OCI-LY7 (cell line): ENCODE data around the gene KLHL33. TPM values are rescaled to one million over a fixed set of nuclear protein-coding genes. Genes with fewer than 3 reads are reported as not detected.

Experiments
- Bru-seq: library from RNA; stranded (reverse); fragments of 400-500 nt; gene quantifications from one replicate; lab custom pipeline; 2021; lab: Mats Ljungman, UMichigan
- BruChase-seq, 2 experiments: library from RNA; stranded (reverse); fragments of 400-500 nt; gene quantifications; one replicate each; lab custom pipeline; 2021; lab: Mats Ljungman, UMichigan
- BruUV-seq: library from RNA; stranded (reverse); fragments of 400-500 nt; replicated peaks from 2 replicates; lab custom pipeline; 2021; lab: Mats Ljungman, UMichigan
- CTCF ChIA-PET: fragments of 300-600 bp; sonication (Branson Sonifier 250); formaldehyde crosslinking; loops from one replicate; lab custom pipeline; 2022; ENCODE audit warnings: antibody characterized with exemption; ENCODE audit not compliant: unreplicated experiment; lab: Charles Lee
- POLR2A ChIA-PET: fragments of 300-600 bp; sonication (Branson Sonifier 250); formaldehyde crosslinking; loops from one replicate; lab custom pipeline; 2022; ENCODE audit warnings: antibody characterized with exemption; lab: Charles Lee
- DNase-seq: peaks from one replicate; pipeline ENCODE4 v3.0.0-alpha.2; 2015; ENCODE audit warnings: low spot score
- H2AFZ ChIP-seq: fragments of 200-600 bp; sonication (generic), shearing (Covaris generic); 2 replicates; pipeline ENCODE4 v1.6.1; 2014; ENCODE audit warnings: mild to moderate bottlenecking, antibody characterized with exemption, low read length, moderate library complexity
- H3K27ac ChIP-seq: fragments of 200-600 bp; sonication (generic); 2 replicates; pipeline ENCODE4 v1.5.1; 2014; ENCODE audit warnings: mixed run types, low read depth, mild to moderate bottlenecking, moderate library complexity, low read length, inconsistent platforms; ENCODE audit not compliant: poor library complexity, severe bottlenecking
- H3K36me3 ChIP-seq: fragments of 200-600 bp; sonication (generic); 2 replicates; pipeline ENCODE4 v1.6.1; 2014; ENCODE audit warnings: mild to moderate bottlenecking, antibody characterized with exemption, low read length, moderate library complexity, mixed read lengths; ENCODE audit not compliant: insufficient read depth
- H3K4me1 ChIP-seq: fragments of 200-600 bp; sonication (generic); 2 replicates; pipeline ENCODE4 v1.5.1; 2014; ENCODE audit warnings: mild to moderate bottlenecking, low read length; ENCODE audit not compliant: insufficient read depth, poor library complexity, severe bottlenecking
- H3K4me2 ChIP-seq: fragments of 200-600 bp; sonication (generic); 2 replicates; pipeline ENCODE4 v1.6.1; 2014; ENCODE audit warnings: mild to moderate bottlenecking, low read length
- H3K4me3 ChIP-seq: fragments of 200-600 bp; sonication (generic); 2 replicates; pipeline ENCODE4 v1.5.1; 2014; ENCODE audit warnings: mild to moderate bottlenecking, low read depth, low read length; ENCODE audit not compliant: poor library complexity, severe bottlenecking
- H3K79me2 ChIP-seq: fragments of 200-600 bp; sonication (generic); 2 replicates; pipeline ENCODE4 v1.6.1; 2016; ENCODE audit warnings: low read depth, mild to moderate bottlenecking, low read length, moderate library complexity, mixed read lengths; ENCODE audit not compliant: insufficient read depth
- H3K9me2 ChIP-seq: fragments of 200-600 bp; sonication (generic); 2 replicates; pipeline ENCODE4 v1.6.1; 2016; ENCODE audit warnings: mild to moderate bottlenecking, low read length, mixed read lengths; ENCODE audit not compliant: insufficient read depth
- H3K9me3 ChIP-seq: fragments of 200-600 bp; sonication (generic); 2 replicates; pipeline ENCODE4 v1.6.1; 2014; ENCODE audit warnings: mild to moderate bottlenecking, mixed run types, low read length, mixed read lengths
- H4K20me1 ChIP-seq: fragments of 200-600 bp; sonication (generic); 2 replicates; pipeline ENCODE4 v1.6.1; 2014; ENCODE audit warnings: mild to moderate bottlenecking, antibody characterized with exemption, low read length, moderate library complexity, mixed read lengths; ENCODE audit not compliant: insufficient read depth
- EZH2phosphoT487 ChIP-seq: fragments of 200-600 bp; sonication (generic); IDR thresholded peaks from 2 replicates; pipeline ENCODE4 v1.6.1; 2018; ENCODE audit warnings: low read depth, borderline replicate concordance, mild to moderate bottlenecking, mixed run types, antibody characterized with exemption, low read length, moderate library complexity, mixed read lengths
- intact Hi-C: fragments of 100-400 bp; cut with micrococcal nuclease; formaldehyde crosslinking; loops from one replicate; pipeline ENCODE4 v1.10.0; 2022; ENCODE audit not compliant: unreplicated experiment
- long read RNA-seq: library from polyadenylated mRNA; stranded (forward); transcript quantifications from one replicate; pipeline ENCODE4 v2.0.0, GENCODE V29; 2022
- total RNA-seq, 2 experiments: library from RNA; depleted of rRNA in 1 of 2; stranded (reverse); fragments of >200 nt in 1 of 2; shearing (Covaris generic) in 1 of 2; gene quantifications; 2 replicates each; pipeline ENCODE4 v1.2.3, GENCODE V29; 2014 to 2022
- TF ChIP-seq, protein P1 (sequence below): fragments of 200-600 bp; sonication (generic); conservative IDR thresholded peaks from 2 replicates; pipeline ENCODE4 v1.5.1; 2014; ENCODE audit warnings: mild to moderate bottlenecking, antibody characterized with exemption, low read length, moderate library complexity, mixed read lengths

The KLHL33 gene
- total RNA-seq (2014; rRNA removed; shearing (Covaris generic)) (0.08 TPM in 1 of 2 replicates, not detected in the other), total RNA-seq (2022) (0.09 and 0.11 TPM in 2 replicates), Bru-seq, nascent RNA (percentile 20 among the genes with signal in this experiment), BruChase-seq, experiment 1, labeled RNA remaining after a 6-hour chase (percentile 13 among the genes with signal in this experiment), BruChase-seq, experiment 2, labeled RNA remaining after a 2-hour chase (percentile 21 among the genes with signal in this experiment)
- long read RNA-seq, result 0 reads

DNA sequence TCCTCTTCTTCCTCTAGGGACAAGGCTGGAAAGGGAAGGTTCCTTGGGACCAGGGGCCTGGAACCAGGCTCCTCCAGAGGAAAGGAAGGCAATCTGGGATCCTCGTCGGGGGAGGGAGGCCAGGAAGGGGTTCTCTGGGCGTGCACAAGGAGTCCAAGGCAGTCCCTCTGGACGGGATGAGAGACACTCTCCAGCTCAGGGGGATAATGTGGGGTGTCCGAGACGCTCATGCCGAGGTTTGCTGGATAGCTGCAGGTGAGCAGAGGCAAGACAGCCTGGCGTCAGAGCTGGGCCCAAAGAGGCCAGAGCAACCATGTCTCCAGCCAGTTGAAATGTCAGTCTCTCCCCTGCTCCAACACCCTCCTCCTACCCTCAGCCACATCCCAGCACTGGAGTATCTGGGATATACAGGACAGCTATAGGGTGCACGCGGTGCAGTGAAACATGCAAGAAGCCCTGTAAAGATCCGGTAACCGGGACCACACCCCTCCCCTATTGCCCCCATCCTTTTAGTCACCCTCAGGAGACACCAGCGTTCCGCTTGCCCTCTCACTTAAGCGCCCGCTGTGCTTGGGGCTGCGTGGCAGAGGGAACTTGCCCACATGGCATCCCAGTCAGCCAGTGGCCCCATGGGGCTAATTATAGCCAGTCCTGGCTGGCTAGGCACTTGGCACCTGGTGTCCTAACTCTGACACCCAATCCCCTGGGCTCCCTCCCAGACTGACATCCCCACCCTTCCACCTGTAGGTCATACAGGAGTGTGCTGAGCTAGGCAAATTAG is at the start of gene KLHL33:
TSS of gene KLHL33 (minus strand) at position 585 of the 781 bp plus-strand sequence. CDS start at position 230, 355 bp downstream.
- ChIA-PET CTCF (interaction anchor here (0.9 kb wide), 1 partner anchor 20 kb away, joined by 3 read pairs; no protein-coding TSS in a partner anchor), POLR2A (no interaction called here)
- Histone ChIP-seq H3K79me2 (no peaks in the 10 kb centered on the region), H3K4me1 (peaks cover 38% of the 10 kb centered on the region), H3K9me3 (no peaks in the 10 kb centered on the region), H3K27ac (no peak within 1 kb of the TSS), H3K4me3 (no peak within 1 kb of the TSS), H3K36me3 (no peaks in the 10 kb centered on the region), H2AFZ (no peak within 1 kb of the TSS), H3K4me2 (no peak within 1 kb of the TSS), H4K20me1 (no peaks in the 10 kb centered on the region), H3K9me2 (no peaks in the 10 kb centered on the region)
- DNase-seq, result no peak
- no TSS peak for BruUV-seq
- TF ChIP-seq EZH2phosphoT487, result no peak
- TF ChIP-seq, protein P1, sequence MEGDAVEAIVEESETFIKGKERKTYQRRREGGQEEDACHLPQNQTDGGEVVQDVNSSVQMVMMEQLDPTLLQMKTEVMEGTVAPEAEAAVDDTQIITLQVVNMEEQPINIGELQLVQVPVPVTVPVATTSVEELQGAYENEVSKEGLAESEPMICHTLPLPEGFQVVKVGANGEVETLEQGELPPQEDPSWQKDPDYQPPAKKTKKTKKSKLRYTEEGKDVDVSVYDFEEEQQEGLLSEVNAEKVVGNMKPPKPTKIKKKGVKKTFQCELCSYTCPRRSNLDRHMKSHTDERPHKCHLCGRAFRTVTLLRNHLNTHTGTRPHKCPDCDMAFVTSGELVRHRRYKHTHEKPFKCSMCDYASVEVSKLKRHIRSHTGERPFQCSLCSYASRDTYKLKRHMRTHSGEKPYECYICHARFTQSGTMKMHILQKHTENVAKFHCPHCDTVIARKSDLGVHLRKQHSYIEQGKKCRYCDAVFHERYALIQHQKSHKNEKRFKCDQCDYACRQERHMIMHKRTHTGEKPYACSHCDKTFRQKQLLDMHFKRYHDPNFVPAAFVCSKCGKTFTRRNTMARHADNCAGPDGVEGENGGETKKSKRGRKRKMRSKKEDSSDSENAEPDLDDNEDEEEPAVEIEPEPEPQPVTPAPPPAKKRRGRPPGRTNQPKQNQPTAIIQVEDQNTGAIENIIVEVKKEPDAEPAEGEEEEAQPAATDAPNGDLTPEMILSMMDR, result no peak
- intact Hi-C loops, result no loop called here

GRCh38 chr14:20482382-20482781 is 46.4 kb upstream of the KLHL33 start:
- ChIA-PET CTCF (no interaction called here), POLR2A (interaction anchor here (0.9 to 2.4 kb wide), 3 partner anchors 9 to 132 kb away, joined by 3 to 13 read pairs (median 3); partner anchors contain the start of gene PNP)
- Histone ChIP-seq H3K36me3 (peaks cover 31% of the 10 kb centered on the region), H3K4me2 (no peak overlapping the region), H3K79me2 (no peaks in the 10 kb centered on the region), H3K9me3 (no peaks in the 10 kb centered on the region), H4K20me1 (peaks cover 3% of the 10 kb centered on the region; the same call in 1 of the 2 replicates), H3K4me3 (no peak overlapping the region), H2AFZ (no peak overlapping the region), H3K27ac (no peak overlapping the region), H3K9me2 (no peaks in the 10 kb centered on the region), H3K4me1 (peaks cover 5% of the 10 kb centered on the region)
- intact Hi-C loops, result no loop called here
- DNase-seq, result no peak
- TF ChIP-seq, protein P1, result no peak
- TF ChIP-seq EZH2phosphoT487, result no peak
- BruUV-seq, result no TSS peak
